SK-MEL-5 (cell line): Measurements from ENCODE around the gene FBXO34. TPM values are rescaled to one million over a fixed set of nuclear protein-coding genes. Genes with fewer than 3 reads are reported as not detected.
"Not testable (repeated sequence)": the region's sequence is repeated elsewhere in the genome, so short reads cannot be mapped to it uniquely, and the experiment has no call there.

Experiments
- DNase-seq: peaks from one replicate; pipeline ENCODE4 v3.0.0-alpha.2; 2016; ENCODE audit warnings: low read depth, low spot score
- in situ Hi-C: cut with HindIII; loops from 2 replicates; pipeline ENCODE4 v1.10.0; 2016; ENCODE audit warnings: low sequenced_read_pairs, high pct_unique_total_duplicates, low pct_unique_long_range_greater_than_20kb
- total RNA-seq: library from RNA; depleted of rRNA; stranded (reverse); fragments of >200 nt; shearing (Covaris generic); gene quantifications from 2 replicates; pipeline ENCODE4 v1.2.3, GENCODE V29; 2014

FBXO34 gene
- total RNA-seq, 1 experiment from 2014 or later: 15.6 TPM

- in situ Hi-C loops: no loop called here
- no peak for DNase-seq
Measured at GRCh38 chr14:55298500-55298822, 27.2 kb downstream of the FBXO34 start.

GRCh38 chr14:55301437-55302121, 30.4 kb downstream of the FBXO34 start:
- in situ Hi-C loops: no loop called here

GRCh38 chr14:55302367-55303124, 31.3 kb downstream of the FBXO34 start:
- in situ Hi-C loops: no loop called here
- DNase-seq: no peak

More at GRCh38 chr14:55301437-55302121, 30.4 kb downstream of the FBXO34 start:
- DNase-seq: no peak

- in situ Hi-C loops: no loop called here
- DNase-seq: no peak
Measured at GRCh38 chr14:55303125-55303499, 31.9 kb downstream of the FBXO34 start.

- no peak for DNase-seq
- in situ Hi-C loops: no loop called here
Measured at GRCh38 chr14:55303691-55304145, 32.5 kb downstream of the FBXO34 start.

- in situ Hi-C loops: no loop called here
- DNase-seq: no peak
Measured at GRCh38 chr14:55306938-55307589, 35.8 kb downstream of the FBXO34 start.

DNA sequence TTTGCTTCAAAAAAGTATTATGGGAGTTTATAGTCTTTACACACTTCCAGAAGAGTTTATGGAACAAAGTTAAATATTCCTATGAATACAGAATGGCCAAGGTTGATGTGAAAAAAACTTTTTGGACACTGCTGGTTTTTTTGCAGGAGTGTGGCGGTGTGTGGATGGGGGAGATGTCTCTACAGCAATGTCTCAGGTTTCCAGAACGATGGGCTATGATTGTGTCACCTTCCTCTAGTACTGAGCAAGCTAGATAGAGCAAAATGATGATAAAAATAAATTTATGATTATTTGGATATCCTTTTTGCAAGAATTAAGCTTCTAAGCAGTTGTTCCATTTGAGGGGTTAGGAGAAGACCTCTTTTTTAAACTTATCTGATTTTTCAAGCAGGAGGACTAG, 37.9 kb downstream of the FBXO34 start:
- in situ Hi-C loops: no loop called here
- DNase-seq: no peak

DNA sequence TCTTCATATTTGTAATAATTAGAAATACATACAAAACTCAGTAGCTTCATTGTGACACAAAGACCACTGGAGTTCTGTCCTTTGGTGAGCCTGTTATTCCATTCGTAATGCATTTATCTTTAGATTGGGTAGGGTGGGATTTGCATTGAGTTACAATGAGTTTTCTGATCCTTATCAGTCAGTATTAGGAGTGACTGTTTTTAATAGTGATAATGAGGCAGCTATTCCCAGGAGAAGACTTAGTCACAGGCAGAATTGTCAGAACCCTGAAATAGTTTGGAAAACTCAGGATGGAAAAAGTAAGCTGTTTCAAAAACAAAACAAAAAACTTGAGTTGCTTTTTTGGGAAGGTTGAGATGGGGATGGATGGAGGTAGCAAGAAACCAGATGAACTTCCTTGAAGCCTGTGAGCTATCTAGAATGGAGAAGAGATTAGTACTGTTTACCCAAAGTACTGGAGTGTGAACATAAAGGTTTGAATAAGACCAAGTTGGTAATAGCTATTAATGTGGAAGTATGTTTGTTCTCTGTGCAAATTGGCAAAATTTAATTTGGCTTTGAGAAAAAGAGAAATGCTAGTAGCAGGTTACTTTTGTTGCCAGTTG, 38.6 kb downstream of the FBXO34 start:
- in situ Hi-C loops: no loop called here

DNA sequence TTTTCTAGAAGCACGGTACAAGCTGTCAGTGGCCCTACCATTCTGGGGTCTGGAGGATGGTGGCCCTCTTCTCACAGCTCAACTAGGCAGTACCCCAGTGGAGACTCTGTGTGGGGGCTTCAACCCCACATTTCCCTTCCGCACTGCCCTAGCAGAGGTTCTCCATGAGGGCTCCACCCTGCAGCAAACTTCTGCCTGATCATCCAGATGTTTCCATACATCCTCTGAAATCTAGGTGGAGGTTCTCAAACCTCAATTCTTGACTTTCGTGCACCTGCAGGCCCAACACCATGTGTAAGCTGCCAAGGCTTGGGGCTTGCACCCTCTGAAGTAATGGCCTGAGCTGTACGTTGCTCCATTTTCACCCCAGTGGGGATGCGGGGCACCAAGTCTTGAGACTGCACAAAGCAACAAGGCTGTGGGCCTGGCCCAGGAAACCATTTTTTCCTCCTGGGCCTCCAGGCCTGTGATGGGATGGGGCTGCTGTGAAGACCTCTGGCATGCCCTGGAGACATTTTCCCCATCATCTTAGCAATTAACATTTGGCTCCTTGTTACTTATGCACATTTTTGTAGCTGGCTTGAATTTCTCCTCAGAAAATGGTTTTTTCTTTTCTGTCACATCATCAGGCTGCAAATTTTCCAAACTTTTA, 41.3 kb downstream of the FBXO34 start:
- DNase-seq, in situ Hi-C loops: not testable (repeated sequence)

More for the DNA sequence above, 38.6 kb downstream of the FBXO34 start:
- no peak for DNase-seq

DNA sequence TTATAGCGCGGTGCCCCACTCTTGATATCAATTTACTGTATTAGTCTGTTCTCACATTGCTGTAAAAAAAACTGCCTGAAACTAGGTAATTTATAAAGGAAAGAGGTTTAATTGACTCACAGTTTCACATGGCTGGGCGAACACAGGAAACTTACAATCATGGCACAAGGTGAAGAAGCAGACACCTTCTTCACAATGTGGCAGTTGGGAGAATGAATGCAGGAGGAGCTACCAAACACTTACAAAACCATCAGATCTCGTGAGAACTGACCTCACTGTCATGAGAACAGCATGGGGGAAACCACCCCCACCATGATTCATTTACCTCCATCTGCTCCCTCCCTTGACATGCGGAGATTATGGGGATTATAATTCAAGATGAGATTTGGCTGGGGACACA, 42.3 kb downstream of the FBXO34 start:
- in situ Hi-C loops: no loop called here
- no peak for DNase-seq

DNA sequence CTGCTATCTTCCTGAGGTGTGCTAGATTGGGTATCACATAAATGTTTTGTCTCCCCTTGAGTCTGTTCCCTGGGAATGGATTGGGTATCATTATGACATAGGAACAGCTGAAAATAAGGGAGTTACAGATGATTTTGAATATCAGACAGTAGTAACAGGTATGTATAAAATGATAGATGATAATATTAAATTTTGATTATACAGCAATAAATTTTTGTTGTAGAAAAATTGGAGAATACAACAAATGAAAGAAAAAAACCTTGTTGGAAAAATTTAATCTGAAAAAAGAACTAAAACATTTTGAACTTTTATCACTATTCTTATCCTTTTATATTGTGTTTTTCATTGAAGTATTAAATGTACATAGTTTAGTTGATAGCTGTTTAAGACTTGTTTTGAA, 43.2 kb downstream of the FBXO34 start:
- in situ Hi-C loops: no loop called here
- DNase-seq: no peak

- DNase-seq: no peak
- in situ Hi-C loops: no loop called here
Measured at GRCh38 chr14:55316564-55316963, 45.3 kb downstream of the FBXO34 start.

- no peak for DNase-seq
- in situ Hi-C loops: no loop called here
Measured at GRCh38 chr14:55317542-55318306, 46.5 kb downstream of the FBXO34 start.

DNA sequence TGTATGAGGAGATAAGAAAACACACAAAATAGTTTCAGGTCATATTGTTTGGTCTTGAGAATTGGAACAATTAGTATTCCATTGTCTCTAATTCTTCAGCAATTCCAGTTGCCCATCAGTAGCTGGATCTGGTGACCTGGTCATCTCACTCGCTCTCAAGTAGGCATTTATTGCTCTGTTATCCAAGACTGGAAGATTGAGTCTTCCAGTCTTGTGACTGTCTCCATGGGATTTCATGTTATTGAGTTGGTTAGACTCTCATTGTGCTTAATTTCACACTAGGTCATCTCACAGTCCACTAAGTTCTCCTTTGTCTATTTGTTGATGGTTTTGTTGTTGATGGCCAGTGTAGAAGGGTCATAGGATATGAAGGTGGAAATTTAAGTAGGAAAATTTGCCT, 47.5 kb downstream of the FBXO34 start:
- in situ Hi-C loops: no loop called here
- DNase-seq: peak; percentile 25

DNA sequence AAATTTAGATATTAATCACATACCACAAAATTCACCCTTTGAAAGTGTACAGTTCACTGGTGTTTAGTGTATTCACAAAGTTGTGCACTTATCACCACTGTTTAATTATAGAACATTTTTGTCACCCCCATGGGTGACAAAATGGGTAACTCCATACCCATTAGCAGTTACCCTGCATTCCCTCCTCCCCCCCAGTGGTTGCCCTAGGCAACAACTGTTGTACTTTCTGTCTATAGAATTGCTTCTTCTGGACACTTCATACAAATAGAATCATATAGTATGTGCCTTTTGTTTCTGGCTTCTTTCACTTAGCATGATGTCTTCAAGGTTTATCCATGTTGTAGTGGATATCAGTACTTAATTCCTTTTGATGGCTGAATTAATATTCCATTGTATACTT, 52.7 kb downstream of the FBXO34 start:
- in situ Hi-C loops: no loop called here

DNA sequence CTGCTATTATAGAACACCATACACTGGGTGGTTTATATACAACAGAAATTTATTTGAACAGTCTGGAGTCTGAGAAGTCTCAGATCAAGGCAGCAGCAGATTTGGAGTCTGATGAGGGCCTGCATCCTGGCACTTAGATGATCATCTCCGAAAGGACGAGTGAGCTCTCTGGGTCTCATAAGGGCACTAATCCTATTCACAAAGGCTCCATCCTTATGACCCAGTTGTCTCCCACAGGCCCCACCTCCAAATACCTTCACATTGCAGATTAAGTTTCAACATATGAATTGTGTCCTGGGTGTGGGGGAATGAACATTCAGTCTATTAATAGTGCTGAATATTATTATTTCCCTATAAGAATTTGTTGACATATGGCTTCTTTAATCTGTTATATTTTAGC, 53.6 kb downstream of the FBXO34 start:
- no peak for DNase-seq

More for the DNA sequence above, 52.7 kb downstream of the FBXO34 start:
- no peak for DNase-seq

DNA sequence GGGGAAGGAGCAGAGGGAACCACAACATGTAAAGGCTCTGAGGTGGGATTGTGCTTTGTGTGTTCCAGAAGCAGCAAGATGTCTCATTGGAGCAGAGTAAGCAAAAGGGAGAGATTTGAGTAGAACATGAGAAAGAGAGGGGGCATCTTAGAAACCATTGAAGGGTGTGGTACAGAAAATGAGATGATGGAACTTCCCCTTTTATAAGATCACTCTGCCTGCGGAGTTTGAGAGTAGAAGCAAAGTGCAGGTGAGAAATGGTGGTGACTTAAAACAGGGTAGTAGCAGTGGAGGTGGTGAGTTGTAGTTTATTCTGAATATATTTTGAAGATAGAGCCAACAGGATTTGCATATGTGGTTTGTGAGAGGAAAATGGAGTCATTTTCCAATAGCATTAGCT, 56.0 kb downstream of the FBXO34 start:
- no peak for DNase-seq
- in situ Hi-C loops: no loop called here

More for the DNA sequence above, 53.6 kb downstream of the FBXO34 start:
- in situ Hi-C loops: no loop called here
